Neural progenitor cell (in vitro differentiated cells): ENCODE measurements around the gene OGDH. TPM values are rescaled to one million over a fixed set of nuclear protein-coding genes. Genes with fewer than 3 reads are reported as not detected.
"Not testable (repeated sequence)": the region's sequence is repeated elsewhere in the genome, so short reads cannot be mapped to it uniquely, and the experiment has no call there.

Experiments used
- DNase-seq: peaks from one replicate; pipeline ENCODE4 v3.0.0-alpha.2; 2016; ENCODE audit warnings: low spot score
- H2AFZ ChIP-seq: fragments of 200-600 bp; sonication (generic); replicated peaks from 2 replicates; pipeline ENCODE4 v1.6.1; 2016; ENCODE audit warnings: antibody characterized with exemption
- H3F3A ChIP-seq: fragments of 200-600 bp; sonication (generic); 2 replicates; pipeline ENCODE4 v1.6.1; 2016; ENCODE audit warnings: antibody characterized with exemption, low read depth
- H3K27ac ChIP-seq: fragments of 200-600 bp; sonication (generic); 2 replicates; pipeline ENCODE4 v1.5.1; 2016; ENCODE audit warnings: mild to moderate bottlenecking
- H3K27me3 ChIP-seq: fragments of 200-600 bp; sonication (generic); 2 replicates; pipeline ENCODE4 v1.6.1; 2016; ENCODE audit warnings: mild to moderate bottlenecking, moderate library complexity
- H3K36me3 ChIP-seq: fragments of 200-600 bp; sonication (generic); 2 replicates; pipeline ENCODE4 v1.5.1; 2016
- H3K4me1 ChIP-seq: fragments of 200-600 bp; sonication (generic); 2 replicates; pipeline ENCODE4 v1.6.1; 2016; ENCODE audit warnings: mixed run types
- H3K4me2 ChIP-seq: fragments of 200-600 bp; sonication (generic); 2 replicates; pipeline ENCODE4 v1.6.1; 2016
- H3K4me3 ChIP-seq: fragments of 200-600 bp; sonication (generic); 2 replicates; pipeline ENCODE4 v1.5.1; 2016
- H3K79me2 ChIP-seq: fragments of 200-600 bp; sonication (generic); 2 replicates; pipeline ENCODE4 v1.6.1; 2016; ENCODE audit warnings: low read depth
- H3K9ac ChIP-seq: fragments of 200-600 bp; sonication (generic); 2 replicates; pipeline ENCODE4 v1.6.1; 2016
- H3K9me3 ChIP-seq: fragments of 200-600 bp; sonication (generic); 2 replicates; pipeline ENCODE4 v1.5.1; 2016; ENCODE audit warnings: low read depth
- H4K20me1 ChIP-seq: fragments of 200-600 bp; sonication (generic); 2 replicates; pipeline ENCODE4 v1.6.1; 2016; ENCODE audit warnings: low read depth
- H3K27ac Mint-ChIP-seq: 3 replicates; pipeline ENCODE4 v1.8.0; 2021; ENCODE audit warnings: mixed read lengths
- H3K27me3 Mint-ChIP-seq: 2 replicates; pipeline ENCODE4 v1.8.0; 2022; ENCODE audit warnings: low read depth, mild to moderate bottlenecking, inconsistent platforms, moderate library complexity, mixed read lengths; ENCODE audit not compliant: insufficient read depth
- H3K36me3 Mint-ChIP-seq: 3 replicates; pipeline ENCODE4 v1.8.0; 2021; ENCODE audit warnings: mixed read lengths
- H3K4me1 Mint-ChIP-seq: 3 replicates; pipeline ENCODE4 v1.8.0; 2021; ENCODE audit warnings: mixed read lengths
- H3K4me3 Mint-ChIP-seq: 3 replicates; pipeline ENCODE4 v1.8.0; 2021; ENCODE audit warnings: mild to moderate bottlenecking, moderate library complexity, mixed read lengths
- H3K9me3 Mint-ChIP-seq: 3 replicates; pipeline ENCODE4 v1.8.0; 2020; ENCODE audit warnings: mixed read lengths
- CTCF ChIP-seq: fragments of 200-600 bp; sonication (generic); IDR thresholded peaks from 2 replicates; pipeline ENCODE4 v1.5.1; 2017; ENCODE audit warnings: antibody characterized with exemption, mild to moderate bottlenecking
- EZH2 ChIP-seq: fragments of 200-600 bp; sonication (generic); IDR thresholded peaks from 2 replicates; pipeline ENCODE4 v1.6.1; 2017; ENCODE audit warnings: antibody characterized with exemption, mild to moderate bottlenecking, moderate library complexity
- EZH2phosphoT487 ChIP-seq: fragments of 200-600 bp; sonication (generic); IDR thresholded peaks from 2 replicates; pipeline ENCODE4 v1.6.1; 2017; ENCODE audit warnings: antibody characterized with exemption
- total RNA-seq: library from RNA; depleted of rRNA; stranded (reverse); fragments of >200 nt; gene quantifications from 2 replicates; pipeline ENCODE4 v1.2.3, GENCODE V29; 2015; ENCODE audit warnings: low replicate concordance

OGDH gene
- total RNA-seq, 1 donor from 2014 or later, result 25.2 TPM

- H3K4me2 ChIP-seq, result no peak overlapping the region
- no peaks in the 10 kb centered on the region for H3K36me3 Mint-ChIP-seq
Measured at GRCh38 chr7:44587843-44588711, 18.4 kb upstream of the OGDH start.

GRCh38 chr7:44590910-44591309 is 15.5 kb upstream of the OGDH start:
- H3K36me3 ChIP-seq, result no peaks in the 10 kb centered on the region
- peaks cover 4% of the 10 kb centered on the region for H3F3A ChIP-seq
- TF ChIP-seq EZH2phosphoT487 (no peak), CTCF (no peak), EZH2 (no peak)
- no peaks in the 10 kb centered on the region for H3K36me3 Mint-ChIP-seq
- no peaks in the 10 kb centered on the region for H3K4me1 ChIP-seq
- no peaks in the 10 kb centered on the region for H3K79me2 ChIP-seq
- no peak for DNase-seq
- H4K20me1 ChIP-seq, result no peaks in the 10 kb centered on the region
- H3K4me1 Mint-ChIP-seq, result peaks cover 7% of the 10 kb centered on the region
- H3K4me2 ChIP-seq, result no peak overlapping the region
- H3K9me3 ChIP-seq, result no peaks in the 10 kb centered on the region
- no peaks in the 10 kb centered on the region for H3K9me3 Mint-ChIP-seq
- no peak overlapping the region for H3K4me3 Mint-ChIP-seq
- H3K4me3 ChIP-seq, result no peak overlapping the region
- H3K27me3 ChIP-seq, result no peaks in the 10 kb centered on the region
- peaks cover 7% of the 10 kb centered on the region for H3K27me3 Mint-ChIP-seq
- no peak overlapping the region for H3K27ac Mint-ChIP-seq
- no peak overlapping the region for H3K27ac ChIP-seq
- no peak overlapping the region for H3K9ac ChIP-seq
- no peak overlapping the region for H2AFZ ChIP-seq

More at GRCh38 chr7:44587843-44588711, 18.4 kb upstream of the OGDH start:
- H3K4me3 ChIP-seq, result no peak overlapping the region
- peak overlapping the region; percentile 64 for H3K27ac Mint-ChIP-seq
- peak; percentile 61 for TF ChIP-seq CTCF
- no peak for TF ChIP-seq EZH2phosphoT487
- H3K27me3 ChIP-seq, result no peaks in the 10 kb centered on the region
- no peaks in the 10 kb centered on the region for H3K9me3 Mint-ChIP-seq
- H3K27ac ChIP-seq, result no peak overlapping the region
- H4K20me1 ChIP-seq, result no peaks in the 10 kb centered on the region
- H3K79me2 ChIP-seq, result no peaks in the 10 kb centered on the region
- H3K27me3 Mint-ChIP-seq, result peaks cover 5% of the 10 kb centered on the region
- no peak for DNase-seq
- no peak overlapping the region for H2AFZ ChIP-seq
- H3F3A ChIP-seq, result no peaks in the 10 kb centered on the region
- H3K4me3 Mint-ChIP-seq, result no peak overlapping the region
- H3K4me1 ChIP-seq, result no peaks in the 10 kb centered on the region
- peaks cover 3% of the 10 kb centered on the region for H3K4me1 Mint-ChIP-seq
- no peak overlapping the region for H3K9ac ChIP-seq
- H3K9me3 ChIP-seq, result no peaks in the 10 kb centered on the region
- H3K36me3 ChIP-seq, result no peaks in the 10 kb centered on the region

- TF ChIP-seq EZH2phosphoT487 (no peak), EZH2 (no peak), CTCF (no peak)
- Histone ChIP-seq H3K36me3 (no peaks in the 10 kb centered on the region), H3K9me3 (no peaks in the 10 kb centered on the region), H2AFZ (peak overlapping the region; percentile 19), H3F3A (peaks cover 8% of the 10 kb centered on the region), H3K4me3 (no peak overlapping the region), H3K9ac (no peak overlapping the region), H3K79me2 (no peaks in the 10 kb centered on the region), H3K4me2 (no peak overlapping the region), H3K27ac (no peak overlapping the region), H3K4me1 (no peaks in the 10 kb centered on the region), H4K20me1 (no peaks in the 10 kb centered on the region), H3K27me3 (no peaks in the 10 kb centered on the region)
- Mint-ChIP-seq H3K9me3 (no peaks in the 10 kb centered on the region), H3K4me1 (peaks cover 10% of the 10 kb centered on the region), H3K36me3 (no peaks in the 10 kb centered on the region), H3K4me3 (no peak overlapping the region), H3K27me3 (peaks cover 7% of the 10 kb centered on the region), H3K27ac (peak overlapping the region; percentile 37)
- DNase-seq, result no peak
Measured at GRCh38 chr7:44595934-44596635, 10.3 kb upstream of the OGDH start.

GRCh38 chr7:44597181-44597580 is 9.2 kb upstream of the OGDH start:
- H3K4me1 ChIP-seq, H4K20me1 ChIP-seq, H3K4me2 ChIP-seq, H3K4me3 ChIP-seq, H3K27me3 Mint-ChIP-seq, H3K9me3 ChIP-seq, H2AFZ ChIP-seq, H3K4me3 Mint-ChIP-seq, H3K27ac Mint-ChIP-seq, H3K79me2 ChIP-seq, H3K9me3 Mint-ChIP-seq, H3K9ac ChIP-seq, H3F3A ChIP-seq, DNase-seq, H3K27me3 ChIP-seq, H3K36me3 ChIP-seq, H3K4me1 Mint-ChIP-seq, H3K36me3 Mint-ChIP-seq, H3K27ac ChIP-seq: not testable (repeated sequence)
